GM21528 (cell line): ENCODE results near the gene SCUBE1.

Experiments used
- ATAC-seq: cut with Tn5 transposase; IDR thresholded peaks from one replicate; pipeline ENCODE4 v1.9.1; 2021; ENCODE audit warnings: mild to moderate bottlenecking, moderate library complexity; ENCODE audit not compliant: unreplicated experiment, low FRiP score

The SCUBE1 gene

DNA sequence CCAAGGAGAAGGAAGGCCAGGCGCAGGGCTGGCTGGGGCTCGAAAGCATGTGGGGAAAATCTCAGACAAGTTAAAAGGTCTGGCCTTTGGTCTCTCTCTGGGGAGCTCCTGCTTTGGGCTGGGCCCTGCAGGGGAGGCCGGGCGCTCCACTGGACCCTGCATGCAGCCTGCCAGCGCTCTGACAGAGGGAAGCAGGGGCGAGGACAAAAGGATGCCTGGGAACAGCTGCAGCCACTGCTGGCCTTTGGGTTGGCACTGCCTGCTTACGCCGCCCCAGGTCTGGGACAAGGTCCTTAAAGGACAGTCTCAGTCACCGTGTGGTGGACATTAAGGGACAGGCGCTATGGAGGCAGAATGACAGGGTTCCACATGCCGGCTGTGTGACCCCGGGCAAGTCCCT lies 99.8 kb downstream of the SCUBE1 start:
- no peak for ATAC-seq

DNA sequence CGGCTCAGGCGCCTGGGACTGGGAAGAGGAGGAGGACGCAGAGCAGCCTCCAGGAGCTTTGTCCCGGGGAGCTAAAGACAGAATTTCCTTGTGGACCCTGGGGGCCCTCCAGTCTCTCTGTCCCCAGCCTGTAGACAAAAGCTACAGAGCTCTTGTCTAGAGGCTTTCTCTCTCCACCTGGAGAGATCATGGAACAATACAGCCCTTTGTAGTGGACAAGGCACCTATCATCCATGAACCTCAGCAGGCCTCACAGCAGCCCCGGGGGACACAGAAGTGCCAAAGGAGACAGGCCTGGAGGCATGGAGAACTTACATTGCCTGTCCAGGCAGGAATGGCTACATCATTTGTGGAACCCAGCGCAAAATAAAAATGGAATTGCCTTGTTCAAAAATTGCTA lies 100.5 kb downstream of the SCUBE1 start:
- no peak for ATAC-seq

DNA sequence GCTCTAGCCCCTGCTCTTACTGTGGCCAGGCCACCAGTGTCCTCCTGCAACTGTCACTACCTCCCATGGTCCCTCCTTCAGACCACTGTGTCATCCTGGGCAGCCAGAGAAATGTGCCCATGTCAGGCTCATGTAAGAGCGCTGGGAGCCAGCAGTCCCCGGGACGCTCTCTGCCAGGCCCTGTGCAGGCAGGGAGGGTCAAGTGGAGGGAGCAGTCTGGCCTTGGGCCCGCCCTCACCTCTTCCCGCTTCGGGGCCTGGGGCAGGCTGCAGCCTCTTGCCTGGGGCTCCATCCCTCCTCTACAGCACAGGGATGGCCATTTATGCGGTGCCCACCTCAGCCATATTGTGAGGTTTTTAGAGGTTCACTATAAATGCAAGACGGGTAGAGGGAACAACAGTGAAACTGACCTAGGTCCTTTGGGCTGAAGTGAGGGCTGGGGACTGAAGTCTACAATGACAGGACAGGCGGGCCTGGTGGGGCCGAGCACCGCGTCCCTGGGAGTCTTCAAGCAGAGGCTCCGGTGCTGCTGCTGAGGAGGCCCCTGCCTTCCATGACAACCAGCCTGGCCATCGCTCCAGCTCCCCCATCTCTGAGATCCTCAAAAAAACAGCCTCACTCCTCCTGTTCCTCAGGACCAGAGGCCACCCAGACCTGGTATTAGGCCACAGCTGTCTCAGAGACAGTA lies 101.3 kb downstream of the SCUBE1 start:
- ATAC-seq, result no peak

DNA sequence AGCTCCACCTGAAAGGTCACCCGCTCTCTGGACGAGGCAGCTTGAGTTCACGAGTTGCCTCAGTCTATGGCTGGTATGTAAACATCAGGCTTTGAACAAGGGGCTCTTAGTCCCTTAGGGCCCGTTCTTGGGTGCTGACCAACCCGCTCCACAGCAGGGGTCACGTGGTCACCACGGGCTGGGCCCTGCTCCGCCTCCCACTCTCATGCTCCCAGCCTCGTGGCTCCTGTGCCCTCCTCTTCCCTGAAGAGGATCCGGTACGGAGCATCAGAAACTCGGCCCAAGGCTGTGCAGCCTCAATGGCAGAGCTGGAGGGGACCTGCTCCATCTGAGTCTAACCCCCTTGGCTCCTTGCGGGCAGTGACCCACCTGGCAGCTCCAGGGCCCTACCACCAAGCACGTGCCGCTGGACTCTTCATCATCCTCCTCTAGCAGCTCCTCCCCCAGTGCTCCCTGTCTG lies 102.0 kb downstream of the SCUBE1 start:
- no peak for ATAC-seq

DNA sequence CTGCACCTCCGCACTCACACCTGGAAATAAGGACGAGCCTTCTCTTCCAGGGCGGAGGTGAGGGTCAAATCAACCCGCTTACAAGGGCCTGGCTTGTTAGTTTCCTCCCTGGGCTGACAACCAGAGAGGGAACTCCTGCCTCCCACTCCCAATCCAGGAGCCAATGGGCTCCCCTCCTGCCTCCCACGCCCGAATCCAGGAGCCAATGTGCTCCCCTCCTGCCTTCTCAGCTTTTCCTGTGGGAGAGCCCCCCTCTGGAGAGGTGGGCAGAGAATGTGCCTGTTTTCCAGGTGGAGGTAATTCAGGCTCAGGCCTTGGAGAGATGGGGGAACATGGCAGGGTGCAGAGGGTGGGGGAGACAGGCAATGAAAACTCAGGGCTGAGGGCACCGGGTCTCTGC lies 102.6 kb downstream of the SCUBE1 start:
- no peak for ATAC-seq

DNA sequence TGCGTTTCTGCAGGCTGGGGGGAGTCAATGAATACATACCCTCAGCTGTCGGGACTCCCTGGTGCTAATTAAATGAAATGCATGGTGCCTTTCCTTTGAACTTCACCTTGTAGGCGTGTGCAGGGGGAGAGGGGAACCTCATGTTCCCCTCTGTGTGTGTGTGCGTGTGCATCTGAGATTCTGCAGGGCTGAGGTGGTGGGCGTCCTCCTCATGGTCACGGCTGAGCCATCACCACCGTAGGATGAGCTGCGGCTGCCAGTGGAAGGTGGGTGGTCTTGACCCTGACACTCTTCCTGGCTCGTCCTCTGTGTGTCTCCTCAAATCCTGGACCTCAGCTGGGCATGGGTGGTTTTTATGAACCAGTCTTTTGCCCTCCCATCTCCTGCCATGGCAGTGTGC lies 103.2 kb downstream of the SCUBE1 start:
- no peak for ATAC-seq

DNA sequence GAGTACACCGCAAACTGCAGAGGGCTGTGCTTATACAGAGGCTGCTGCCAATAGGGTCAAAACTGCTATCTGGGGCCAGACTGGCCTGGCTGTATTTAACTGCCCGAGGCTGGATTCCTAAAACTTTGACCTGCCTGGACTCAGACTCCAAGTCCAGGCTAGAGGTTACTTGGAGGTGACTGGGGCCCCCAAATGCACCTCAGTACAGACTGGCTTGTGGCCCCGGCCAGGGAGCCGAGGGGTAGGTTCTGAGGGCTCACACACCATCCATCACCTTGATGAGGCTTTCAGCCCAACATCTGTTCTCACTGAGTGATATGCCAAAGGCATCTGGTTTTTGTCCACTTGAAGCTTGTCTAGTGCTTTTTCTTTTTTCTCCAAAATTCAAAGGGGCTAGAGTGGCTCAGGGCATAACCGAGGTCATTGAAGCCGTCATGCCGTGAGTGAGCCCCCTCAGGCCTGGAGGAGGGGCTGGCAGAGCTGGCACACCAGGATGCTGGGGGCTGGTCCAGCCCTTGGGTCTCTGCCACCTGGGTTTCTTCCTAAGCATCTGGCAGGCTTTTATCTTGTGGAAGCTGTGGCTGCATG lies 103.9 kb downstream of the SCUBE1 start:
- ATAC-seq, result no peak

DNA sequence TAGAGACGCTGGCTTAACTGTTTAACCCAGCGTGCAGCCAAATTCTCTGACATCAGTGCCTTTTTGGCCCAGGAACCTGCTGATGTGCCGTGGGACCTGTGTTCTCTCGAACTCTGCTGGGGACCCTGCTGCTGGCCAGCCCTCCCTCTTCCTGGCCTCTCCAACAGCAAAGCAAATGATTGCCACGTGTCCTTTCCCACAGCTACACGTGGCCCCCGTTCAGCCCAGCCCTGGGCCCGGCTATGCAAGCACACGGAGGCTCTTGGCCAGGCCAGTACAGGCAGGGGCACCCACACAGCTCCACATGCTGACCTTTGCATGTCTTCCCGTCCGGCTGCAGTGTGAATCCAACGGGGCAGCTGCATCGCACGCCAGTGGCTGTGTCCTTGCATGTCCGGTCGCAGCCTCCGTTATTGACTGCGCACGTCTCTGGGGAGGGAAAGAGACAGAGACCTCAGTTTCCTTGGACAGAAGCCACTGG lies 104.6 kb downstream of the SCUBE1 start:
- ATAC-seq, result no peak

DNA sequence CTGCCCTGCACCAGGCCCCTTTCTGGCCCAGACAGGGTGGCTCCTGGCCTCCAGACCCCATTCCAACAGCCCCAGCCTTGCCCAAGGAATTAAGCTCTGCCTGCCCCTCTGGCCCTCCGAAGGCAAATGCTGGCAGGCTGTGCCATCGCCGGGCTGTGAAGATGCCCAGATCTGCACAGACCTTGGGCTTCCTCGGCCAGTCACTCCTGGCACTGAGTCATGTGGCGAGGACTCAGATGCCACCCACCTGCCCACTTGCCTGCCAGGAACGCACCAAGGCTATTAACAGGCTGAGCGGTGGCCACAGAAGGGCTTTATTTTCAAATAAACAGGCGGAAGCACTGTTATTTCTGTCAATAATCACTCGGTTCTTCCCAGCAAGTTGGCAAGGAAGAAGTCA lies 105.9 kb downstream of the SCUBE1 start:
- no peak for ATAC-seq

DNA sequence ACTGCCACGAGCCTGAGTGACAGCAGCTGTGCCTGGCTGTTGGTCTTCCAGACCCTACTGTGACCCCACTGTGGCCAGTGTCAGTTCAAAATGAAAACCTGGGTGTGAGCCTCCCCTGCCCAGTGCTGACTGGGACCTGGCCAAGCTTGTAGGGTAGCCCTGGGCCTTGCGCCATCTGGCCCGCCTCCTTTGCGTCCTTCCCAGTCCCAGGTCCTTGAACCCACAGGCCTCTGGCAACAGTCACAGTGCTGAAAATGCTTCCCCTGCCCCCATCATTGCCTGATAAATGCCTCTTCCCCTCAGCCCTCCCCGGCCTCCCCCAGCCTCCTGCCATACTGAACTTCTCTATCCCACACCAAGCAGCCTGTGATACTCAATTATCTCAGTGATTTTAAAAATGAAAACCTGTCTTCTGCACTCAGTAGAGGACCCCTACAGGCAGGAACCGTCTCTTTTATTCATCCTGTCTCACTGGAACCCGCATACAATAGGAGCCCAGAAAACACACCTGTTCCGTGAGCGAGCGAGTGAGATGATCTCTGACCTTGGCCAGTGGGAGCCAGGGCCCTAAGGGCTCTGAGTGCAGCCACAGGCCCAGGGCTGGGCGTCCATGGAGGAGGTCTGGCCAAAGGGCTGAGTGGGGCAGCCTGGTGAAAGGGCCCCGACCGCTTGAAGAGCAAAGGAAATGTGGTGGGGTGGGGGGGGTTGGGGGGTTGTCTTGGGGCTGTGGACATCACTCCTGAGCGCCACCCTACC lies 106.6 kb downstream of the SCUBE1 start:
- ATAC-seq, result no peak

DNA sequence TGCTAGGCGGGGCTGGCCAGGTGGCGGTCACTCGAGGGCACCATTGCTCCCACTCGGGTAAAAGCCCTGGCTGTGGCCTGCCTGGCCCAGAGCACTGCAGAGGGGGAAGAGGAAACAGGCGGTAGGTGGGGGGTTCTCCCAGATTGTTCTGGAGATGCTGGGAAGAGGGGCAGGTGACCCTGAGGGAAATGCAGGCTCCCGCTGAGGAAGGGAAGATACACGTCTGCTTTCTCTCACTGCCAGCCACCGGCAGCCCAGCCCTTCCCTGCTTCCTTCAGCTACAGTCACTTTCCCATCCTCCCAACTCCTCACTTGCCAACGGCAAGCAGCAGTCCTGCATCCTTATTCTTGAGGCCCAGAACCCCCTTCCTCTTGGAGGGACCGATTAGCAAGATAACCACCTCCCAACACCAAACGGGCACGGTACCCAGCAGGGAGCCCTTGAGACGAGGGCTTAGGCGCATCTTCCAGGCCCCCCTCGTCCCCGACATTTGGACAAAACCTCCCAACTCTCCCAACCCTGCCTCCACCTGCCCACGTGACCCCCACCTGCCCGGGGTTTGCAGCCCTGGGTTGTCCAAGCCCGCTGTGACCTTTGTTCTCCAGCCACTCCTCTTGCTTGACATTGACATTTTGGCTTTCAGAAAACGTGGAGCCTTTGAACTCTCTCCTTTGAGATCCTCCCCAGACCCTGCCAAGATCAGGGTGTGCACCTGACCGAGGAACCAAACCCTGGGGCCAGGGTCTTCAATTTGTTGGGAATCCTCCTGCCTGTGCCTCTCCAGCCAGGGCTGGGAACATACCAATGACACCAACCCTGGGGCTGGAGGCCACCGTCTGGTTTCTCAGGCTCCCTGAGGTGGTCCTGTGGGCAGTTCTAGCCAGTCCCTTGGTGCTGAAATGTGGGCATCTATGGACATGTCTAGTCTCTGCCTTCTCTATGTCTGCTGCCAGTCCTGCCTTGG lies 107.4 kb downstream of the SCUBE1 start:
- no peak for ATAC-seq

DNA sequence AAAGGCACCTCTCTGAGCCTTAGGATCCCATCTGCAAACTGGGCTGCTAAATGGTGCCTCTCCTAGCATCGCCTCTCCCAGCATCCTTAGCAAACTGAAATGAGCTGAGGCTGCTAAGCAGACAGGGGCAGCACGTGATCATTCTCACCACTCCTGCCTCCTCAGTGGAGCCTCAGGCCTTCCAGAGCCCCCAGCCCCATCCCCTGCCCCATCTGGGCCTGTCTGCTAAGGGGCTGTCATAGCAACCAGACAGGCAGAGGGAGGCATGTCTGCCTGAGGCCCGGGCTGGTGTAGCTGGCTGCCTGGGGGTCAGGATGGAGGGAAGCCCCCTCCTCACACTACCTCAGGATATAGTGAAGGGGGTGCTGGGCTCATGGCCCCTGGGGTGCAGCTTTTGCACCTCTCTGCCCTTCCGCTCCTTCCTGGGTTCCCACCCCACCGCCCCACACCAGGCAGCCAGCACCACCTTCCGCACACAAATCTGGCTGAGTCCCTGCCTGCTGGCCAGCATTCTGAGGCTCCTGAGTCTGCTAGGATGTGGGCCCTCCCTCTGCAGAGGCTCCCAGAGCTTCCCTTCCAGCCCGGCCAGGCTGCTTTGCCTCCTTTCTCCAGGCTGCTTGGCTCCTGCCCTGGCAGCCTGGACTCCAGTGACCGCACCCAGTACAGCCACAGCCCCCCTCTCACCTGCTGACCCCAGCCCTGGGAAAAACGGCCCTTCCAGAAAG lies 108.7 kb downstream of the SCUBE1 start:
- ATAC-seq, result no peak

DNA sequence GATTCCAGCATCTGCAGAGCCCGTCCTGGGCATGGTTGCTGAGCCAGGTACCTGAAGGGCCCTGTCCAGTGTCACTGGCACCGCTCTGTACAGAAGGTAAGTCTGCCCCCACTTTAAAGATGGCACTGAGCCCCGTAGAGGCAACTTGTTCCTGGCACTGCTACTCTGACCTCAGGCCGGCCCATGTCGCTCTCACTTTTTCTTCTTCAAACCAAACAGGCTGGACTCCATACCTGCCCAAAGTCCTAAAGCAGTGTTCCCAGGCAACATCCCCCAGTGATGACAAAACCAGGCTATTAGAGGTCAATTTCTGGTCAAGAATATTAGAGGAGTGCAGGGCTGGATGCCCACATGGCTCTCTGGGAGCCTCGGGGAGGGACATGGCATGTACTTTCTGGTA lies 109.6 kb downstream of the SCUBE1 start:
- ATAC-seq, result no peak

DNA sequence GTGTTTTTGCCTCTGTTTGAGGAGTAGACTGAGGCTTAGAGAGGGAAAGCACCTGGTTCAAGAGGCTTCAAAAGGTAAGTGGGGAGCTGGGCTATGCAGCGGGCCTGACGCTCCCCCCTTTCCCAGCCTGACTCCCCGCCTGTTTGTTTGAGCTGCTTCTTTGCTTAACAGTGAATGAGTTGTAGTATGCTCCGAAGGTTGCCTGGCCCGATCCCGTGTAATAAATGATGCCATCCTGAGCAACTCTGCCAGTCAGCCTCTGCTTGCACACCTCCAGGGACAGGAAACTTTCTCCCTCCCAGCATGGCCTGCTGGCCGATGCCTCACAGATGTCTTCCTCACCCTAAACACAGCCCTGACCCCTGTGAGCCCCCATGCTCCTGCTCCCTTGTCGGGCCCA lies 110.7 kb downstream of the SCUBE1 start:
- ATAC-seq, result no peak

DNA sequence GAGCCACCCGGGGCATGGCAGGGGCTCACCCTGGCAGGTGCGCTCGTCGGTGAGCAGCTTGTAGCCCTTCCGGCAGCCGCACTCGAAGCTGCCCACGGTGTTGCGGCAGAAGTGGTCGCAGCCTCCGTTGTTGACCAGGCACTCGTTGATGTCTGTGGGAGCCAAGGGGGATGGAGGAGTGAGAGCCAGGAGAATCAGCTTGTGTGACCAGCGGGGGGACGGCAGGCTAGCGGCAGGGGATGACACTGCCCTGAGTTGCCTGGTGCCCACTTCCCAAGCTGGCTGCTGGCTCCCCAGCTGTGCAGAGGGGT lies 111.5 kb downstream of the SCUBE1 start:
- ATAC-seq, result no peak

DNA sequence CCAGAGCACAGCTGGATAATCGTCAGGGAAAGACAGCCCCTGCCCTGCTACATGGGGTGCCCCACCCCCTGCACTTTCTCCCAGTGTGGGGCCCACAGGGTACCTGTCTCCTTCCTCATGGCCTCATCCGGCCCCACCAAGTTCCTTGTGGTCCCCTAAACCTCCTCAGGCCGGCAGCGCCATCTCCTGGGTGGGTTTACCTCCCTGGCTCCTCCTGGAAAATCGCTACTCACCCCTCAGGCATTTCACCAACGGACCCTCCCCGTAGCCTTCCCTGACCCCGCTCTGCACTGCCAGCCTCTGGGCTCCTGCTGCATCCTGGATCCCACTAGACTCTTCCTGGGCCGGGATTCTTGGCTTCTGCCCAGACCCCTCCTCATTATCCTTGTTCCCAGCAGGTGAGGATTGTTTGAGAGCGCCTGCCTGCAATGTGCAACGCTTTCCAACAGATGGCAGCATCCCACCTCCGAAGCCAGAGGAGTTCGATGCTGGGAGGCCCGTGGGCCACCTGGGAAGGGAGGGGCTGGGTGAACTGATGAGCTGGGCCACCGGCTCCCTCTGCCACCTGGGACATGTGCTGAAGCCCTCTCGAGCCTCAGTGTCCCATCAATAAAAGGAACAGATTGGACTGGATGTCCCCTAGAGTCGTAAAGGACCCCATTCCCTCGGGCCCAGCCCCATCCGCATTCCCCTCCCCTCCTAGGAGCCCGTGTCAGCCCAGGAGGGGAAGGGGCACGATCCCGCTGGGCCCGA lies 112.0 kb downstream of the SCUBE1 start:
- no peak for ATAC-seq

DNA sequence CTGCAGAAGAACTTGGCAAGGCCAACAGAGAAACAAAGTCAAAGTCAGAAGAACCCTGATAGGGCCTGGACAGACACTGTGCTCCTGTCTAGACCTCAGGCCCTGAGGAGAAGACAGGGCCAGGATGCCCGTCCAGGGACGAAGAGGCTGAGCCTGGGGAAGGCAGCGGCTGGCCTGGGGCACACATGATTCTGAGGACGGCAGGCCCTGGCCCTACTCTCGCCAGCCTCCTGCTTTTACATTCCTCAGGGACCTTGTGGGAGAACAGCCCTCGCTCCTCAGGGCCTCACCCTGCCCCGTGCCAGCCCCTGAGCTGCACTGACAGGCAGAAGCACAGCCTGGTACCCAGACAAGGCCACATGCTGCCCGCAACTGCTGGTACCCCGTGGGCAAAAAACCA lies 112.6 kb downstream of the SCUBE1 start:
- no peak for ATAC-seq

DNA sequence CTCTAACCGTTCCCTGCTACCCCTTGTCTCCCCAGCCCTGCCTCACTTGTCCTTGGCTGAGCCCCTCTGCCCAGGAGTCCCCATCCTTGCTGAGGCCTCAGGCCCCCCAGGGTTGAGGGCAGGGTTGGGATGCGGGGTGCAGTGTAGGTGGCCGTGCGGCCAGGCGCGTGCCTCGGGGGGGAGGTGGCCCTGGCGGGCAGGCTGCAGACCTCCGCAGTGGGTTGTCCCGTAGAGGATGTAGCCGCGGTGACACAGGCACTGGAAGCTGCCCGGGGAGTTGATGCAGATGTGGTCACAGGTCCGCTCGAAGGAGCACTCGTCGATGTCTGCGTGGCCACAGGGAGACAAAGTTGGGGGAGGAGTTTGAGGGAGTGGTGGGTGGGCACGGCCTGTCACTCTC lies 114.3 kb downstream of the SCUBE1 start:
- ATAC-seq, result no peak

DNA sequence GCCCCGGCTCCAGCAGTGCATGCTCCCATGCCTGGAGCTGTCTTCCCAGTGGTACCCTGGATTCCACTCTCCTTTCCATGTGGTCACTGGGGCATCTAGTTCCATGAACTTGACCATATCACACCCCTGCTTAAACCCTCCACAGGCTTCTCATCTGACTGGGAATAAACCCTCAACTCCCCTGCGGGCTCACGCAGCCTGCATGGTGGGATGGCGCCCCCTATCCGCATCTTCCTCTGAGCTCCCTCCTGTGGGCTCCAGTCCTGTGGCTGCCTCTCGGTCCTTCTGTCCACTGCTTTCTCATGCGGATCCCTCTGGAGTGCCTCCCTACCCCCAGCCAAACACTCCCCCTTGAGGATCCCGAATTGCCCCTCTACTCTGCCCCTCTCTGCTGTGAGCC lies 114.8 kb downstream of the SCUBE1 start:
- ATAC-seq, result no peak
